ENCODE data around the gene GRK5. TPM values are rescaled to one million over a fixed set of nuclear protein-coding genes. Genes with fewer than 3 reads are reported as not detected.
A peak's percentile ranks its signal among the peaks of the same experiment; 100 is the strongest.

The GRK5 gene
- total and polyA plus RNA-seq, 8 donors: 10.9 to 95.9 (median 34.0) TPM

GRCh38 chr10:119449760-119450461 lies 242.5 kb downstream of the GRK5 start:
- Histone ChIP-seq H3K4me3 (no peak overlapping the region), H3K9me3 (no peaks in the 10 kb centered on the region), H3K4me1 (peaks cover 0 to 6% (median 0%) of the 10 kb centered on the region in 4 donors), H3K27ac (no peak overlapping the region), H3K36me3 (peaks cover 34 to 88% (median 84%) of the 10 kb centered on the region in 4 donors), H3K27me3 (no peaks in the 10 kb centered on the region)
- intact Hi-C loops (cut with DNase I; ENCODE audit: low total_unique reads): loop anchor here (10.0 kb wide), 1 partner anchor 245 kb away; the partner anchor contains the start of gene GRK5
- 71 to 83% (median 78%) methylated on average over 16 of the region's 16 CpGs for WGBS, 5 donors
- DNase-seq: no peak
- TF ChIP-seq CTCF (IDR thresholded peaks at IDR 0.05): no peak
- no peak for TF ChIP-seq POLR2A (IDR thresholded peaks at IDR 0.05)
- TF ChIP-seq EP300 (IDR thresholded peaks at IDR 0.05): no peak
- TF ChIP-seq POLR2AphosphoS5 (IDR thresholded peaks at IDR 0.05): peak in 1 of 3 donors; percentile 14

- Histone ChIP-seq H3K36me3 (peaks cover 34 to 92% (median 89%) of the 10 kb centered on the region in 4 donors), H3K4me3 (no peak overlapping the region), H3K4me1 (no peaks in the 10 kb centered on the region), H3K27ac (no peak overlapping the region), H3K9me3 (no peaks in the 10 kb centered on the region), H3K27me3 (no peaks in the 10 kb centered on the region)
- no peak for DNase-seq
- TF ChIP-seq POLR2AphosphoS5 (IDR thresholded peaks at IDR 0.05): no peak
- no peak for TF ChIP-seq EP300 (IDR thresholded peaks at IDR 0.05)
- no peak for TF ChIP-seq CTCF (IDR thresholded peaks at IDR 0.05)
- TF ChIP-seq POLR2A (IDR thresholded peaks at IDR 0.05): no peak
- 72 to 84% (median 79%) methylated on average over 8 to 16 of the region's 16 CpGs for WGBS, 5 donors
- intact Hi-C loops (cut with DNase I; ENCODE audit: low total_unique reads): no loop called here
Observed at GRCh38 chr10:119450606-119451299, 243.4 kb downstream of the GRK5 start.

GRCh38 chr10:119451300-119451896 lies 244.0 kb downstream of the GRK5 start:
- DNase-seq: no peak
- peaks cover 34 to 94% (median 91%) of the 10 kb centered on the region in 4 donors for H3K36me3 ChIP-seq
- H3K4me1 ChIP-seq: no peaks in the 10 kb centered on the region
- H3K4me3 ChIP-seq: no peak overlapping the region
- no peak overlapping the region for H3K27ac ChIP-seq
- no peaks in the 10 kb centered on the region for H3K9me3 ChIP-seq
- TF ChIP-seq POLR2AphosphoS5 (IDR thresholded peaks at IDR 0.05): no peak
- TF ChIP-seq POLR2A (IDR thresholded peaks at IDR 0.05): no peak
- TF ChIP-seq CTCF (IDR thresholded peaks at IDR 0.05): no peak
- TF ChIP-seq EP300 (IDR thresholded peaks at IDR 0.05): no peak
- WGBS, 5 donors: 93 to 95% (median 95%) methylated on average over 16 of the region's 16 CpGs
- H3K27me3 ChIP-seq: no peaks in the 10 kb centered on the region
- intact Hi-C loops (cut with DNase I; ENCODE audit: low total_unique reads): no loop called here

GRCh38 chr10:119452396-119452795 lies 245.0 kb downstream of the GRK5 start:
- intact Hi-C loops (cut with DNase I; ENCODE audit: low total_unique reads): no loop called here
- H3K36me3 ChIP-seq: peaks cover 32 to 95% (median 91%) of the 10 kb centered on the region in 4 donors

More at GRCh38 chr10:119452396-119452795, 245.0 kb downstream of the GRK5 start:
- WGBS, 5 donors: 89 to 97% (median 95%) methylated on average over 6 to 14 of the region's 14 CpGs
- H3K4me1 ChIP-seq: no peaks in the 10 kb centered on the region
- no peak overlapping the region for H3K27ac ChIP-seq
- no peak for TF ChIP-seq CTCF (IDR thresholded peaks at IDR 0.05)
- H3K4me3 ChIP-seq: no peak overlapping the region
- H3K9me3 ChIP-seq: no peaks in the 10 kb centered on the region
- no peak for DNase-seq
- H3K27me3 ChIP-seq: no peaks in the 10 kb centered on the region
